ENCODE results near the gene LPIN1. TPM values are rescaled to one million over a fixed set of nuclear protein-coding genes. Genes with fewer than 3 reads are reported as not detected.

LPIN1 gene
- total RNA-seq, 1 experiment from 2014 or later, result 4.4 TPM

DNA sequence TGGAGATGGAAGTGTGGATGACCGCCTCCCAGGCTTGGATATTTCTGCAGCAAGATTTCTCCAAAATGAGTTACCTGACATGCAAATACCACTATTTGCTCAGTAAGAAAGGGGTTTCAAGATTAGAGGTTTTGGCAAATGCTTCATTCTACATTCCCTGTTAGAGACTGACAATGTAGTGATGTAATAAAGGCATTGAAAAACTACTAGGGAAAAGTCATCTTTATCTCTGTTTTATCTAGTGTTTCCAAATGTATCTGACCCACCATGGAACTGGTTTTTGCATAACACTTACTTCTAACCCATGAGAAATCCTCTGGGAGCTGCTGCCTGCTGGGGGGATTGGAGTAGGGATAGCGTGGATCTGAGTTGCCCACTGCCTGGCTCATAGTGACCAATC is 43.5 kb upstream of the LPIN1 start:
- no peak for TF ChIP-seq CTCF (conservative IDR thresholded peaks at IDR 0.05)
- Histone ChIP-seq H2BK5ac (ENCODE audit: insufficient read length, low read length) (no peak overlapping the region), H4K20me1 (ENCODE audit: control insufficient read depth, insufficient read depth, insufficient read length) (no peaks in the 10 kb centered on the region), H2AK5ac (ENCODE audit: insufficient read length, low read length) (no peak overlapping the region), H2BK15ac (ENCODE audit: low read depth, low read length) (no peak overlapping the region), H4K5ac (ENCODE audit: insufficient read length, low read depth, low read length) (no peak overlapping the region), H3K9me3 (ENCODE audit: control insufficient read depth, low read depth, low read length) (no peaks in the 10 kb centered on the region), H3K4me1 (ENCODE audit: insufficient read depth, low read length) (no peaks in the 10 kb centered on the region), H3K4ac (ENCODE audit: low read depth, low read length) (no peak overlapping the region), H2AFZ (ENCODE audit: low read length) (no peak overlapping the region), H4K91ac (ENCODE audit: insufficient read length, low read depth, low read length) (no peak overlapping the region), H3K14ac (ENCODE audit: insufficient read depth, low read length) (no peak overlapping the region), H3K79me1 (ENCODE audit: insufficient read depth, low read depth, low read length, poor library complexity, severe bottlenecking) (no peaks in the 10 kb centered on the region), H2BK20ac (ENCODE audit: low read depth, low read length, poor library complexity, severe bottlenecking) (no peak overlapping the region), H3K9ac (ENCODE audit: extremely low read depth, insufficient read length, low read length) (no peak overlapping the region), H3K23me2 (ENCODE audit: insufficient read length, low read depth, low read length, poor library complexity, severe bottlenecking) (no peaks in the 10 kb centered on the region), H3T11ph (ENCODE audit: low read length) (no peak overlapping the region), H2BK12ac (ENCODE audit: insufficient read length, low read depth, low read length) (no peak overlapping the region), H3K23ac (ENCODE audit: insufficient read length, low read depth, low read length) (no peak overlapping the region), H3K27ac (ENCODE audit: insufficient read length, low read depth, low read length) (no peak overlapping the region), H4K8ac (replicated peaks; ENCODE audit: insufficient read length, low read depth, low read length) (no peak overlapping the region), H3K27me3 (ENCODE audit: insufficient read depth, low read length) (no peaks in the 10 kb centered on the region), H3K18ac (ENCODE audit: insufficient read length, low read depth, low read length) (no peak overlapping the region), H3K4me2 (ENCODE audit: insufficient read depth, insufficient read length, low read length) (no peak overlapping the region), H3K79me2 (ENCODE audit: insufficient read depth, low read length) (no peaks in the 10 kb centered on the region), H3K56ac (ENCODE audit: insufficient read length, low read depth, low read length) (no peak overlapping the region), H2BK120ac (ENCODE audit: low read depth, low read length, poor library complexity, severe bottlenecking) (no peak overlapping the region)
- WGBS (ENCODE audit: extremely low coverage, insufficient read length, low lambda C conversion rate), result no CpG with 5 or more reads among the region's 2 CpGs
- Mint-ChIP-seq H3K27me3 (ENCODE audit: low read depth) (peaks cover 6% of the 10 kb centered on the region), H3K4me1 (no peaks in the 10 kb centered on the region), H3K27ac (no peak overlapping the region), H3K9me3 (peaks cover 5 to 9% of the 10 kb centered on the region in 2 experiments), H3K36me3 (ENCODE audit: insufficient read depth in 1 of 3, low read depth in 3 of 3) (peaks cover 0 to 5% (median 4%) of the 10 kb centered on the region in 3 experiments; a peak in 5 of 7 replicates), H3K4me3 (no peak overlapping the region)
- DNase-seq, result no peak

All from H9 (cell line).